ENCODE measurements around the gene SH3GLB1. TPM values are rescaled to one million over a fixed set of nuclear protein-coding genes. Genes with fewer than 3 reads are reported as not detected.

The SH3GLB1 gene
- total RNA-seq, 1 experiment from 2014 or later = 48.7 TPM

DNA sequence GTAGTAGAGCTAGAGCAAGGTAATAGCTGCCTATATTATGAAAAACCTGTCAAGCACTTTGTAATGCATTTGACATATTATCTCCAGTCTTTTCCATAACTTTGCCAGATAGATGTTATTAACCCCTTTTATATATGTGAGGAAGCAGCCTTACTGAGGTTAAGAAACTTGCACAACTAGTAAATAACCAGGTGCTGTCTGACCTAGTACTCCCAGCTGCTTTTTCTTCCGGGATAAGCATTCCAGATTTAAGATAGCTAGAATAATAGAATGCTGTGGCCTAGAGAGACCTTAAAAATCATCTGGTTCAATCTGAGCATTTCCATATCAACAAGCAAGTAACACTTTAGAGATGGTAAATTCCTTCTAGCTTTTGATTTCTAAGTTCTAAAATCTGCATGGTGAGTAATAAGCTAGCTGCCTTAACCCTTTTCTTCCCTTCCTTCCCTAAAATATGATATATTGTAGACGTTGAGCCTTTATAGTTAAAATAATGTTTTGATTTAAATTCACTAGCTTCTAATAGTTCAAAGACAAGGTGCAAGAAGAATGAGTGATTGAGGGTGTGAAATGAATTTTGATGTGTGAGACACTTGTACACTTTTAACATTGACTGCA is 1.8 kb downstream of the SH3GLB1 start:
- ChIA-PET CTCF (interaction anchor here (1.2 kb wide), 2 partner anchors 8 to 204 kb away, joined by 3 to 5 read pairs; no protein-coding TSS in a partner anchor), POLR2A (interaction anchor here (0.8 kb wide), 1 partner anchor 209 kb away, joined by 3 read pairs; no protein-coding TSS in a partner anchor)
- Mint-ChIP-seq H3K4me3 (ENCODE audit: unreplicated experiment) (peak overlapping the region; percentile 98), H3K27ac (ENCODE audit: unreplicated experiment) (no peak overlapping the region), H3K36me3 (ENCODE audit: insufficient read depth, unreplicated experiment) (peaks cover 10% of the 10 kb centered on the region), H3K4me1 (ENCODE audit: low read depth, unreplicated experiment) (peaks cover 7% of the 10 kb centered on the region), H3K9me3 (ENCODE audit: unreplicated experiment) (no peaks in the 10 kb centered on the region), H3K27me3 (ENCODE audit: insufficient read depth, unreplicated experiment) (no peaks in the 10 kb centered on the region)
- Histone ChIP-seq H3K4me3 (ENCODE audit: low read depth, low read length) (peak overlapping the region; percentile 82), H3K4me1 (peaks cover 10% of the 10 kb centered on the region), H3K9me3 (no peaks in the 10 kb centered on the region), H3K36me3 (ENCODE audit: control insufficient read depth, insufficient read depth, low read length) (no peaks in the 10 kb centered on the region), H3K27me3 (replicated peaks; ENCODE audit: control insufficient read depth, insufficient read depth, low read length) (no peaks in the 10 kb centered on the region)
- no TSS peak for BruUV-seq (replicated peaks)
- TF ChIP-seq, protein P1, sequence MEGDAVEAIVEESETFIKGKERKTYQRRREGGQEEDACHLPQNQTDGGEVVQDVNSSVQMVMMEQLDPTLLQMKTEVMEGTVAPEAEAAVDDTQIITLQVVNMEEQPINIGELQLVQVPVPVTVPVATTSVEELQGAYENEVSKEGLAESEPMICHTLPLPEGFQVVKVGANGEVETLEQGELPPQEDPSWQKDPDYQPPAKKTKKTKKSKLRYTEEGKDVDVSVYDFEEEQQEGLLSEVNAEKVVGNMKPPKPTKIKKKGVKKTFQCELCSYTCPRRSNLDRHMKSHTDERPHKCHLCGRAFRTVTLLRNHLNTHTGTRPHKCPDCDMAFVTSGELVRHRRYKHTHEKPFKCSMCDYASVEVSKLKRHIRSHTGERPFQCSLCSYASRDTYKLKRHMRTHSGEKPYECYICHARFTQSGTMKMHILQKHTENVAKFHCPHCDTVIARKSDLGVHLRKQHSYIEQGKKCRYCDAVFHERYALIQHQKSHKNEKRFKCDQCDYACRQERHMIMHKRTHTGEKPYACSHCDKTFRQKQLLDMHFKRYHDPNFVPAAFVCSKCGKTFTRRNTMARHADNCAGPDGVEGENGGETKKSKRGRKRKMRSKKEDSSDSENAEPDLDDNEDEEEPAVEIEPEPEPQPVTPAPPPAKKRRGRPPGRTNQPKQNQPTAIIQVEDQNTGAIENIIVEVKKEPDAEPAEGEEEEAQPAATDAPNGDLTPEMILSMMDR (IDR thresholded peaks at IDR 0.05; ENCODE audit: insufficient read depth in 1 of 2, low read depth in 1 of 2, low read length in 1 of 2, severe bottlenecking in 1 of 2, unreplicated experiment in 1 of 2) = no peak
- DNase-seq = no peak
- intact Hi-C loops (cut with micrococcal nuclease; ENCODE audit: unreplicated experiment) = loop anchor here (10.0 kb wide), 3 partner anchors 209 to 379 kb away; partner anchors contain the start of genes HS2ST1 and SELENOF

DNA sequence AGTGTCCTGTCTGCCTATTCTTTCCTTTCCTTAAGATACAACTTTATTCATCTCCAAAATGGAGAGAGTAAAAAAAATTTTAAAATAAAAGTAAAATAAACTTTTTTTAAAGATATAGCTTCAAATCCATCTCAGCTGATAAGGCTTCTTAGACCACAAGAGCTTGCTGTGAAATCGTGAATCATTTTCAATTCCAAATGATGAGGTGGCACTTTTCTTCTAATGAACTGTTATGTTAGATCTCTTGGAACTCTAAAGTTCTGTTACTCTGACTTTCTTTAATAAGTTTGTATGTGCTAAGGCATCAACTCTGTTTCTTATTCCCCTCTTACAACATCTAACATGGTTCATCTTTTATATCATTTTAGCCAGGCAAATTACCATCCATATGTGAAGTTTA is 4.5 kb downstream of the SH3GLB1 start:
- H3K9me3 ChIP-seq = no peaks in the 10 kb centered on the region
- intact Hi-C loops (cut with micrococcal nuclease; ENCODE audit: unreplicated experiment) = loop anchor here (10.0 kb wide), 3 partner anchors 206 to 376 kb away; partner anchors contain the start of genes HS2ST1 and SELENOF
- Mint-ChIP-seq H3K27me3 (ENCODE audit: insufficient read depth, unreplicated experiment) (no peaks in the 10 kb centered on the region), H3K36me3 (ENCODE audit: insufficient read depth, unreplicated experiment) (peaks cover 10% of the 10 kb centered on the region), H3K9me3 (ENCODE audit: unreplicated experiment) (no peaks in the 10 kb centered on the region), H3K27ac (ENCODE audit: unreplicated experiment) (no peak overlapping the region), H3K4me3 (ENCODE audit: unreplicated experiment) (no peak overlapping the region), H3K4me1 (ENCODE audit: low read depth, unreplicated experiment) (peaks cover 13% of the 10 kb centered on the region)
- no peak overlapping the region for H3K4me3 ChIP-seq (ENCODE audit: low read depth, low read length)
- ChIA-PET POLR2A (no interaction called here), CTCF (no interaction called here)
- H3K36me3 ChIP-seq (ENCODE audit: control insufficient read depth, insufficient read depth, low read length) = no peaks in the 10 kb centered on the region
- no peak for DNase-seq
- peaks cover 14% of the 10 kb centered on the region for H3K4me1 ChIP-seq
- no peaks in the 10 kb centered on the region for H3K27me3 ChIP-seq (replicated peaks; ENCODE audit: control insufficient read depth, insufficient read depth, low read length)
- no TSS peak for BruUV-seq (replicated peaks)
- TF ChIP-seq, protein P1 (IDR thresholded peaks at IDR 0.05; ENCODE audit: insufficient read depth in 1 of 2, low read depth in 1 of 2, low read length in 1 of 2, severe bottlenecking in 1 of 2, unreplicated experiment in 1 of 2) = no peak

DNA sequence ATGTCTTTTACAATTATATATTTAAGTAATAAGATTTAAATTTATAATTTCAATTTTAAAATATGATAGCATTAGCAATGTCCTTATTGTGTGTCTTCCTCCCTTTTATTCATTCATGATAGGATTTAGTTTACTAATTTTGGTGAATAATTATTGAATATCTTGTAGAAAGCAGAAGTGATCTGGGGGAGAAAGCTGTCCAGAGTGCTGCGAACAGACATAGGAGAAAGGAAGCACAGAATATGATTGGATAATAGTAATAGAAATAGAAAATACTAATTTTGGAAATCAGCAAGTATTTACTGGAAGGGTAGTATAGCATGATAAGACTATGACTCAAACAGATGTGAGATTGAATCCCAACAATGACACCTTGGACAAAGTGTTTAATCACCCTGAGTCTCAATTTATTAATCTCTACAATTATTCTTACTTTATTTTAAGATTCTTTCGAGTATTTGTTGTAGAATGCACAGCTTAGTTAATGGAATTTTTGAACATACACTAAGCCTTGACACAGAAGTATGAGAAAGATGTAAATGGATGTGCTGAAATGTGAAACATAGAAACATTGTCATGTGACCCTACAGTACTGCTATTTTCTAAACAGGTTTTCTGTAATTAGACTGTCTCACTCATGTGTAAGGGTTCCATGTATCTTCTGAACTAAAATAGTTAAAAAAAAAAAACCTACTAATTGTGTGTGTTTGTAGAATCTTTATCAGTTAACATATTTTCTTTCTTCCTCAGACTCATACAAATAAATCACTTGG is 7.9 kb downstream of the SH3GLB1 start:
- peaks cover 9% of the 10 kb centered on the region for H3K36me3 Mint-ChIP-seq (ENCODE audit: insufficient read depth, unreplicated experiment)
- intact Hi-C loops (cut with micrococcal nuclease; ENCODE audit: unreplicated experiment) = no loop called here
- no peaks in the 10 kb centered on the region for H3K27me3 Mint-ChIP-seq (ENCODE audit: insufficient read depth, unreplicated experiment)
- CTCF ChIA-PET = interaction anchor here (0.8 kb wide), 1 partner anchor 8 kb away, joined by 3 read pairs; the partner anchor contains the start of gene SH3GLB1
- no peak overlapping the region for H3K4me3 Mint-ChIP-seq (ENCODE audit: unreplicated experiment)
- no peaks in the 10 kb centered on the region for H3K36me3 ChIP-seq (ENCODE audit: control insufficient read depth, insufficient read depth, low read length)
- H3K9me3 Mint-ChIP-seq (ENCODE audit: unreplicated experiment) = no peaks in the 10 kb centered on the region
- no peaks in the 10 kb centered on the region for H3K27me3 ChIP-seq (replicated peaks; ENCODE audit: control insufficient read depth, insufficient read depth, low read length)
- POLR2A ChIA-PET = no interaction called here
- no peak for DNase-seq
- H3K4me1 Mint-ChIP-seq (ENCODE audit: low read depth, unreplicated experiment) = peaks cover 8% of the 10 kb centered on the region
- peaks cover 8% of the 10 kb centered on the region for H3K4me1 ChIP-seq
- no peak overlapping the region for H3K27ac Mint-ChIP-seq (ENCODE audit: unreplicated experiment)
- H3K9me3 ChIP-seq = no peaks in the 10 kb centered on the region
- BruUV-seq (replicated peaks) = no TSS peak
- TF ChIP-seq, protein P1 (IDR thresholded peaks at IDR 0.05; ENCODE audit: insufficient read depth in 1 of 2, low read depth in 1 of 2, low read length in 1 of 2, severe bottlenecking in 1 of 2, unreplicated experiment in 1 of 2) = no peak
- no peak overlapping the region for H3K4me3 ChIP-seq (ENCODE audit: low read depth, low read length)

All from Caco-2 (cell line).